OCI-LY1 (cell line): ENCODE results near the gene IMMP2L.

ENCODE experiments used
- CTCF ChIP-seq: fragments of 200-600 bp; sonication (generic), shearing (Covaris generic); IDR thresholded peaks from 2 replicates; pipeline ENCODE4 v1.5.1; 2017; ENCODE audit warnings: mild to moderate bottlenecking, antibody characterized with exemption, low read length, moderate library complexity, mixed read lengths
- EZH2 ChIP-seq: fragments of 200-600 bp; sonication (generic), shearing (Covaris generic); IDR thresholded peaks from 2 replicates; pipeline ENCODE4 v1.8.0; 2017; ENCODE audit warnings: borderline replicate concordance, mixed run types, mild to moderate bottlenecking, antibody characterized with exemption, low read length, moderate library complexity, mixed read lengths

DNA sequence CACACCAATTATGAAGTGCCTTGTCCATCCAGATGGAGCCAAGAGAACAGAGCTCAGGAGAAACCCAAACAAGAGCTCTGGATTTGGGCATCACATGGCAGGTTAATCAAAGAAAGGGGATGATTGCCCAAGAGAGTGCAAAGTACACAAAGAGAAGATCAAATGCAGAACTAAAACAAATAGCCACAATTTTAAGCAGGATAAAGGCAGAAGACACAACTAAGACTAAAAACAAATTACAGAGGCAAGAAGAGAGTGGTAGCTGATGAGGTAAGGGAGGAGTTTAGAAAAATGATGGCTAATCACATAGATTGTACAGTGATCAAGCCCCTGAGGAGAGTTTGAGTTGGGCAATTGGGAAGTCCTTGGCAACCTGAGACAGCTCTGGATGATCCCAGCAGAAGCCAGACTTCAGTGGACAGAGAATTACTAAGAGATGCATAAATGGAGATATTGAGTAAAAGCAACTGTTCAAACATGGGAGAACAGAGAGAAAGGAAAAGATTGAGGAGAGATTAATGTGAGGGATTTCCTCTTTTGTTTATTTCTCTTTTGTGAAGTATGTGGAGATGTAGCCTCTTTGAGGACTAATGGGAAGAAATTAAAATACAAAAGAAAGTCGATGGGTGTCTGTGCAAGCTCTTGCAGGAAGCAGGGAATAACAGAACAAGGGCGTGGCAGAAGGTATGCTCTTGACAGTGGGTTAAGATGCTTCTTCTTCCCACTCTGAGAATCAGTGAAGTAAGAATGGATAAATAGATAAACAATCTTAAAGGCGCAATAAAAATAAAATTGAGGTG lies 369.5 kb downstream of the IMMP2L start:
- TF ChIP-seq CTCF = no peak
- TF ChIP-seq EZH2 = no peak
